GM19193 (cell line): ENCODE data around the gene PALD1.

ENCODE experiments used
- POLR2A ChIP-seq: IDR thresholded peaks from 4 replicates; pipeline ENCODE4 v1.6.1; 2011; ENCODE audit not compliant: insufficient read depth, insufficient read length; ENCODE audit errors: extremely low read depth

Gene PALD1

GRCh38 chr10:70596110-70596798 is 117.7 kb downstream of the PALD1 start:
- no peak for TF ChIP-seq POLR2A

- TF ChIP-seq POLR2A = no peak
Measured at GRCh38 chr10:70596860-70597809, 118.6 kb downstream of the PALD1 start.

GRCh38 chr10:70597856-70598815 is 119.6 kb downstream of the PALD1 start:
- TF ChIP-seq POLR2A = no peak

- no peak for TF ChIP-seq POLR2A
Measured at GRCh38 chr10:70598857-70599295, 120.3 kb downstream of the PALD1 start.

GRCh38 chr10:70599319-70599718 is 120.8 kb downstream of the PALD1 start:
- no peak for TF ChIP-seq POLR2A

GRCh38 chr10:70599791-70600190 is 121.2 kb downstream of the PALD1 start:
- no peak for TF ChIP-seq POLR2A

GRCh38 chr10:70600512-70601395 is 122.2 kb downstream of the PALD1 start:
- no peak for TF ChIP-seq POLR2A

- TF ChIP-seq POLR2A = no peak
Measured at GRCh38 chr10:70601746-70602145, 123.2 kb downstream of the PALD1 start.

- no peak for TF ChIP-seq POLR2A
Measured at GRCh38 chr10:70602665-70603448, 124.3 kb downstream of the PALD1 start, which contains the start of gene PRF1. Gene PRF1 (minus strand): TSS chr10:70602741. CDS start chr10:70600902, 1,839 bp downstream.

- no peak for TF ChIP-seq POLR2A
Measured at GRCh38 chr10:70603449-70603801, 124.9 kb downstream of the PALD1 start.

GRCh38 chr10:70604106-70604505 is 125.5 kb downstream of the PALD1 start:
- no peak for TF ChIP-seq POLR2A

- TF ChIP-seq POLR2A = no peak
Measured at GRCh38 chr10:70605161-70605560, 126.6 kb downstream of the PALD1 start.

GRCh38 chr10:70607936-70608335 is 129.4 kb downstream of the PALD1 start:
- TF ChIP-seq POLR2A = no peak
